Measurements from ENCODE around the gene PKP4.

Gene PKP4

DNA sequence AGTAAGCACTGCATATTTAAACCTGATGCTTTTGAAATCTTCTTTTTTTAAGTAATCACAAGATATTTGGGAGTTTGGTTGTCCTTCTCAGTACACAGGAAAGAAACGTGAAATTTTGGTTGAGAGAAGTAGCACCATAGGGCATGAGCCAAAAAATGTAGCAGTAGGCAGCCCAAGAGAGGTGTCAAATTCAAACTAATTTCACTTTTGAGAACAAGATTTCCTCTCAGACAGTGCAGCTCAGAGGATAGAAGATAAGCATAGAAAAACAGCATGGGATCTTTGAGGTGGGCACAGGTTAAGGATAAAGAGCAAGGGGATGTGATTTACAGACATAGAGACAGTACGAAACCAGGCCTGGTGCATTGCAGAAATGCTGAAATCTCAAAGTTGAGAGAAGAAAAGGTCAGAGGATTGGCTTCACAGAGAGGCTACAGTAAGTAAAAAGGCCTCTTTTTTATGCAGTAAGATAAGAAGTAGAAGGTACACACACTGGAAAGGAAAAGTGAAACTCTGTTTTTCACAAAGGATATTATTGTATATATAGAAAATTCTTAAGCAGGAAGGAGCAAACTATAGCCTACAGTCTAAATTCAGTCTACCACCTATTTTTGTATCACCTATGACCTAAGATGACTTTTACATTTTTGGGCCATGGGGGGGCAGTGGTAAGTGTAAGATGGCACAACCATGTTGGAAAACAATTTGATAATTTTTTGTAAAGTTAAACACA is 89.8 kb downstream of the PKP4 start:
- no peak for DNase-seq

DNA sequence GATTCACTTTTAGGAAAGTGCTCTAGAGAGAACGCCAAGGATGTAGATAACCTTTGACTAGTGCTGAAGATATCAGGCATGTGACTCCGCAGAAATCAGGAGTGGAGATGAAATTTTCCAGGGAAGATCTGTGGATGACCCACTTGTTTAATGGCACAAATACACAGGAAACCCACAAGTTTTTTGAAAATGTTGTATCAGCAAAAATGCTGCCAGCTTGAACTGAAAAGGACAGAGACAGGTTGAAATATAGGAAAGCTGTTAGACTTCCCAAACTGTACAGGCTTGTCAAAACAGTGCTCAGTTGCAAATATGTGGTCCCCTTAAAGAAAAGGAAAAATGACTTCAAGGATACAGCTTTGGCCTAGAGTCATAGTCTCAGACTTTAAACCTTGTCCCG is 96.5 kb downstream of the PKP4 start:
- no peak for DNase-seq

DNA sequence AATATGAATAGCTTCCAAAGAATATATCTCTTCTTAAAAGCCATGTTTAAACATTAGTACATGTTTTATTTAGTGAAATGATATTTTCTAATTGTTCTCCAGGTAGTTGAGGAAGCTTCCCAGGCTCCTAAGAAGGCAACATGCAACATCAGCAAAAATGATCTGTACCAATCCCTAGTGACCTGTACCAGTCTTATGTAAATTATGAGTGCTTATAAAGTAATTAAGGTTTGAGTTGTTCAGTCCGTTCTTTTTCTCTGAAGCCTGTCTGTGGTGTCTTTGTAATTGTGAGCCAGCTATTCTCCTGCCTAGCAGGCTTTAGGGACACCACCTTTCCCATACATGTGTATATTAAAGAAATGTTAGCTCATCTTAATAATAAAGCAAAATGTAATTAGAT is 98.2 kb downstream of the PKP4 start:
- DNase-seq, result no peak

DNA sequence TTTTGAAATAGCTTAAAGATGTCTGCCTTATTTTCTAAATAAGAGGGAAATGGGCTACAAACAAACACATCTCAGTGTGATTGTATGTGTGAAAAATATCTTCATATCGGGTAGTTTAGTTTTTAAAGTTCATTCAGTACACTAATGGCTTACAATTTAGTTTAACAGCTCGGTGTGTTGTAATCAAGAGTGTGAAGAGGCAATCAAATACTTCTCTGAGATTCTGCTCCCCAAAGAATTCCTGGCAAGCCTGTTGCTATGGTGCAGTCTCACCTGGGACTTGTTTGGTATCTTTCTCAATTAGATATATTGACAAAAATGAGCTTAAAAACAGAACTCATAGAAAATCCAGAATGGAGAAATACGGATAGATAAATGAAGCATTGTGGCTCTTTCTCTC is 99.4 kb downstream of the PKP4 start:
- no peak for DNase-seq

DNA sequence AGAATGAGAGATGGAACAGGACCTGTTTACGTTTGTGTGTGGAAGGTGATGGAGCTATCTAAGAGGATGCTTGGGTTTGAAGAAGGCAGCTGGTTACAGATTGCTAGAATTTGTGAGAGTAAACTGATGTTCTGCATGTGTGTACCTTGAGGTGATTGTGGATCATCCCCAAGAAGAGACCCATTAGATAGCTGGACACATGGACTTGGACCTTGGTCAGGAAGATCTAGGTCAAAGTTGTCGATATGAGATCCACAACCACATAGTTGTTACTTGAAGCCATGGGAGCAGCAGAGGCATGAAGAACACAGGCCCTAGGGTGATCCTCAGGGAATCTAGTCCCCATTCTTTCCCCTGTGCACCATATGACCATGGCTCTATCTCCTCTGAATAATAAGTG is 101.0 kb downstream of the PKP4 start:
- no peak for DNase-seq

DNA sequence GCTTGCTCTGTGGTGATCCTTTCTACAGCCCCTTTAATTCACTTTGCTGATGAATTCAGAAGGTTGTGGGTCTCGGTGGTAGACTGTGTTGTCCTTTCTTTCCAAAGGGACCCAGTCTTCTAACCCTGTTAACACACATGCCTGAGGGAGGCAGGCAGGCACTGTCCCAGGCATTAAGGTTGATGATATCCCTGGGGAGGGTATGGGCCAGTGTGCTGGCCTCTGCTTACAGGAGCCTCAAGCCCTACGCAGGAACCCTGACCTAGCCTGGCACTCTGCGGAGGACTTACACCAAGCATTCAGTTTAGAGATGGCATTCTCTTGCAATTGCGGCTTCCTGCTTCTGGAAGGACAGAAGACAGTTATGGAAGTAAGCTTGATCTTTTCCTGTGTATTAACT is 102.5 kb downstream of the PKP4 start:
- no peak for DNase-seq

DNA sequence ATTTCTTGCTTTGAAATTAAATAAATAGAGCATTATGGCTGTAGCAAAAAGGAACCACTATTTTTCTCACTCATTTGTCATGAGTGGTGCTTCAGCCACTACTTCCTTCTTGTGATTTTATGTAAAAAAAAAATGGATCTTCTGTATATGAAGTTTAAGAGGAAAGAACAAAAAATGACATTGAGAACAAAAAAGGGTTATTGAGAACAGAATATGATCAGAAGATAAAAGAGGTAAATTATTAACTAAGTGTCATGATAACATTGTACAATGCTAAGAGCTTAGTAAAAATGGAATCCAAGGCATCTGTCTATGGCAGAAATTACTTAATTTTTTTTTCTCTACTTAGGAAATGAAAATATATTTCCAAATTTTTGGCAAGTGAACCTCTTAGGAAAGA is 103.5 kb downstream of the PKP4 start:
- no peak for DNase-seq

DNA sequence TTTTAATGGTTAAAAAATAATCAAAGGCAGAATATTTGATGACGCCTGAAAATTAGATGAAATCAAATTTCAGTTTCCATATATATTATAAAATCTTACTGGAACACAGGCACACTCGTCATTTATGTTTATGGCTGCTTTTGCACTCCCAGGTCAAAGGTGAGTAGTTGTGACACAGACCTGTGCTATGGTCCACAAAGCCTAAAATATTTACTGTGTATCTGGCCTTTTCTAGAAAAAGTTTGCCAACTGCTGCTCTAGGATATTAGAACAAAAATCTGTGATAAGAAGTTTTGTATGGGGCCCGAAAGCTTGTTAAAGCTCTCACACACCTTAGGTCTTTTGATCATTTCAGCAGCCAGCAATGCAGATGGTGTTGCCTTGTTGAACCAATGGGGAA is 104.3 kb downstream of the PKP4 start:
- DNase-seq, result no peak

DNA sequence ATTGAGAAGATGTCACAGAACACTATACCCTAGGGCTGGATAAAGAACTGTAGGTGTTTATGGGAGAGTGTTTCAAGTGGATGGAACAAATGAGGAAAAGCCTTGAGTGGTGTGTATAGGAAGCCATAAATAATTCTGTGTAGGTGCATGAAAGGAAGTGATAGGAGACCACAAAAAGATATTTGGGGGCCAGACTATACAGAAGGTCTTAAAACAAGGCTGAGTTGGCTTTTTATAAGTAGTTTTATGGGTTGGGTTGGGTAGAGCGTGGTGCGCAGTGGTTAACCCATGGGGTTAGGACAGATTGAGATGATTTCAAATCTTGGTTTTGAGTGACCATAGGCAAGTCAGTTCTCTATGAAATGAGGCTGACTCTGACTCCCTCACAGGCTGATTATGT is 110.5 kb downstream of the PKP4 start:
- no peak for DNase-seq

DNA sequence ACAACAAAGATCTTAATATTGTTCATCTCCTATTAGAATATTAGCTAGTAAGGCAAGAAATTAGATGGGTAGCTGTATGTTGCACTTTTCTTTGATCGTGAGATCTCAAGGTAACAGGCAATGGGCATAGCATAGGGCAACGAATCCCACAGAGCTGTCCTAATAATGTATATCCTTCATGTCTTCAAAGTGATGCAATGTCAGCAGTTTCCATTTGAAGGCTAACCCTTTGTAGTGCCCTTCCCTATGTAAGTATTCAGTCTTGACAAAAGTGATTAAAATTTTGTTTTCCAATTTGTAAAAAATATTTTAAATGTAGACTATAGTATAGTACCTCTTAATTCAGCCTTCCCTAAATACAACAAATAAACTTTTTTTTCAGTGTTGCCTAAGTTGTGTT is 112.5 kb downstream of the PKP4 start:
- no peak for DNase-seq

DNA sequence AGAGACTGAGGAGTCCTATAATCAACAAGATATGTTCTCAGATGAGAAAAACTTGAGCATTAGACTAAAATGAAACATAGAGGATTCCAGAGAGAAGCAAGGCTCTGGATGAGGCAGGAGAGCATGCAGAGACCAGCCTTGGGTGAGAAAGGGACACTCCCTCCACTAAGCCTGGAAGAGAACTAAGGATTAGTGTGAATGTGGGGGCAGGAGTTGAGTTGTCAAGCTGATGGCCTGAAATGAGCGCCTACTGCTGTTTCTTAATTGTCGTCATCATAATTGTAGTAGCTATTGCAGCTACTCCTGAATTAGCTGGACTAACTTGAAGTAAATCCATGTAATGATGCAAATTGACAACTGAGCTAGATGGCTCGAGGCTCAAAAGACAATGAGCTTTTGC is 114.1 kb downstream of the PKP4 start:
- no peak for DNase-seq

DNA sequence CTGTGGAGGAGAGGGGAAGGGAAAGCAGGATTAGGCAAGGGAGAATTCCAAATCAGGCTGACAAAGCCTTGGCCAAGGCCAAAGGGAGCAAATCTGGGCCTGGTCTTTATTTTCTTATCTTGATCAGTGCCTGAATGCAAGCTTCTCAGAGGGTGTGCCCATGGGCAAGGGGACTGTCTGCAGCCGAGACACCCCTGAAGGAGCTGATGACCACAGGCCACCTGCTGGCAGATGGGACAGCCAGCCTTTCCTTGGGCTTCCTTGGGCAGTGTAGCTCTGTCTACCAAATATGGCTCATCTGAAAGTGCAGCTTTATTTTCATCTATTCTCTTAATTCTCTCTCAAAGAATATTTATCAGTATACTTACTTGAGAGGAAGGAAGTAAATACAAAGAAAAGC is 117.0 kb downstream of the PKP4 start:
- no peak for DNase-seq

DNA sequence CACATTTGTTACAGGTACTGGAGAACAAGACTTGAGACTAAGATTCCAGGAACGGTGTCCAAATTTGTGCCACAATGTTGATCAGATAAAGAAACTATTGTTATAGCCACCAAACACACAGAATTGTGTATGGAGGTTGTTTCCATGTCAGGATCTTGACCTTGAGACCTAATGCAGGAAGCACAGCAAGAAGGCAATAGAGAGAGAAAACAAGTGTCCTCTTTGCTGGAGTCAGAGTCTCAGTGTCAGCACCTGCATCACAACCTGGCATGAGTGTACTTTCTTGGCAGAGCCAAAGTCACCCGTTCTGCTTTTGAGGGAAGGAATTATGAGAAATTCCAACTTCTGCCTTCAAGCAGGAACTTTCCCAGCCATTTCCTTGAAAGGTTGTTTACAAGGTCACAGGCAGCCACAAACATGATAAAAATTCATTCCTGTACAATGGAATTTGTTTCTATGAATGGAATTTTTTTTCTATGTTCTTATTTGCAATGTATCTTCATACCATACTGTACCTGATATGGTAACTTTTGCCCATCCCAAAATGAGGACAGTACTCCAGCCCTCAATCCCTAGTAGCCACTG is 118.4 kb downstream of the PKP4 start:
- DNase-seq, result peak; percentile 24

DNA sequence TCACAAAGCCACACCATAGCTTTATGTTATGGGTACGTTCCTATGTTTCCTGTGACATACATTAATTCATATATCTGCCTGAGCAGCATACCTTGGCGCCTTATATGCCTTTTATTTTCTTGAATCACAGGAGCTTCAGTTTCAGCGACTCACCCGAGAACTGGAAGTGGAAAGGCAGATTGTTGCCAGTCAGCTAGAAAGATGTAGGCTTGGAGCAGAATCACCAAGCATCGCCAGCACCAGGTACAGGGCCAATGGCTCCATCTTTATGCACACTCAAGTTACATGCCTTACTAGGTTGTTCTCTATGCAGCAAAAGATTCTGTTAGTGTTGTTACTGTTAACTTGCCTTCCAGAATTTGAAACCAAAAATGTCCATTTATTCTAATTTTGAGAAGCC is 120.4 kb downstream of the PKP4 start:
- no peak for DNase-seq

DNA sequence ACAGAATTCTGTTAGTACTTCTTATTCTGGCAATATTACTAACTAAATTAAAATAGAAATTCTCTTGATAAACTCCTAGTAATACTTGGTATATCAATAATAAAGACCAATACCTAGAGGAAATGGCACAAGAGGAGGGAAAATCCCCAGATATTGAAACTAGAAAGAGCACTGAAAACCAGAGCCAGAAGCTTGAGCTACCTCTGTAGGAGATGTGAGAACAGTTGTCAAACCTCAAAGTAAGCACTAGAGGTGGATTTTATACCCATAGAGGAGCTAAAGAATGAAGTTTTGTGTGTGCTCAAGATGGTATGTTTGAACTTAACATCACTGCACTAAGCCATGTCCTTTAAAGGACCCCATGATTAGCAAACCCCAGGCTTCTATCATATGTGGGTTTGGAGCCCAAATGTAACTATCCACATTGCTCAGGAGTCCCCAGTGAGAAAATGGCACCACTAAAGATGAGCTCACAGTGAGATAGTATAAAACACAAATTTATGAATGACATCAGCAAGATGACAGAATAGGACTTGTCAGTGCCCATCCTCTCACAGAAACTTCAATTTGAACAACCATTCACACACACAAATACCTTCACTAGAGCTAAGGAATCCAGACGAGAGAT is 122.1 kb downstream of the PKP4 start:
- DNase-seq, result no peak

DNA sequence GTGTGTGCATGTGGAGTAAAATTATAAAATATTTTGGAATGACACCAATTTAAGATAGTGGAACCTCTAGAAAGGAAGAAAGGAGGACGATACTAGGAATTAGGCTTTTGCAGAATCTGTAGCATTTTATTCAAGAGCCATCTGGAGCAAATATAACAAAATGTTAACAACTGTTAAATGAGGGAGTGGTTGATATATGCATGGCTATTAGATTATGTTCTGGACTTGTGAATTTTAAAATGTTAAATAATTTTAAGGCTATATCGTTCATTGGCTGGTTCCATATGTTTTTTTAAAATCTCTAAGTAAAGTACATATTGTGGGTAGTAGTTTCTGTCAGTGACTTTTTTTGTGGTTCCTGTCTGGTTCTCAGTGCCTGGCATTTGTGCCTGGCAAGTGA is 123.2 kb downstream of the PKP4 start:
- no peak for DNase-seq

DNA sequence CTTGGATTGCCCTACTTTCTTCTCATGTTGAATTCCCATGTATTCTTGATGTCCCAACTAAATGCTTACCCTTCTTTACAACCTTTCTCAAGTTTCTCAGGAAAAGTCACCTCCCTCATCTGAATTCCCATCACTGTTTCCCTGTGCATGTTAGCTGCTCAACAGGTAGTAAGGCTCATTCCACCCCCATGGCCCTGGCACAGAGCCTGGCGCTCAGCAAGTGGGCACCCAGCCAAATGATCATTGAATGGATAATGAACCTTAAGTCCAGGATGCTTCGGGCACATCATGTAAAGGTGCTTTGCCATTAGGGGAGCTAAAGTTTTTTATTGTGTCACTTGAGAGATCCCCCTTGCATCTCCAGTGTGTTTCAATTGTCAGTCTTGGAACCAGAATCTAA is 124.0 kb downstream of the PKP4 start:
- DNase-seq, result no peak

DNA sequence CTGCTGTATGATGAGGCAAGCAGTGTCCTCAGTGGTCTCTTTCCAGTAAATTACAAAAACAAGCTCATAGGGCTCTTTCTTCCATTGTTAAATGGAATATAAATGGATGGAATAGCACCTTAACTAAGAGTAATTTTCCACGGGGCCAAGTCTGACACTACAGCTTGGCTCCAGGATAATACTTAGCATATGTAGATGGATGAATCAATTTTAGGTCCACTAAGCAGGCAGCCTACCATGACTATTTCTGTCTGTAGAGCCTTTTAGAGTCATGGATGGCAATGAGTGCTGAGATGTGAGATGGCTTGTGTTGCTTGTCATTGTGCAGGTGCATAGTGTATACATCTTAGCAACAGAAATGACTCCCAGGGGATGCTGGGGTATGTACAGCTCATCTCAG is 125.9 kb downstream of the PKP4 start:
- no peak for DNase-seq

DNA sequence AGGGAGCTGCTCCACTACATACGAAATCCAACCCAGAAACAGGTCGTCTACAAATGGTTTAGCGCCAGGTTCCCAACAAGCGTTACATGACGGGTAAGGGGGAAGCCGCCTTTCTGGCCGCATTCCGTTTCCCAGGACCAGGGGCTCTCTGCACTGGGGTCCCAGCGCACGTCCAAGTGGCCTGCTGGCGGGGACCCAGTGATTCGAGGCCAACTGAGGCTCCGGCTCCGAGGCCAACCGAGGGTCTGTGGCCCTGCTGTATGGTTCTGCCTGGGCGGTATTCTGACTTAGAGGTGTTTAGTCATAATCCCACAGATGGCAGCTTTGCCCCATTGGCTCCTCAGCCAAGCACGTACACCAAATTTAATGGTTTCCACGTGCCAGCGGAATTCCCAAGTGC is 127.2 kb downstream of the PKP4 start:
- DNase-seq, result no peak

DNA sequence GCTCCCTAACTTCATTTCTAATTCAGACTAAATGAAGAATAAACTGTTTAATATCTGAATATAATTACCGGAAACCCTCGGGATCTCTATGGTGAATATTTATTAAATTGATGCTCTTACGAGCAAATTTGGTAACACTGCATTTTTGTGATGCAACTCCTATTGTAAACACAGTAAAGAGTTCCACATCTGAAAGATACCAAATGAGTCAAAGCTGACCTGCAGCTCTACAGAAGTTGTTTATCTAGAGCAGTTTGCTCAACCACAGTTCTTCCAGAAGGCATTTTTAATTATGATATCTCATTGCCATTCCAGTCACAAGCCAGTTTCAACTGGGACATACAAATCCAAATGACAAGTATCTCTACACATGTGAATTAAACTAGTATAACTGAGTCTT is 129.7 kb downstream of the PKP4 start:
- peak; percentile 64 for DNase-seq

DNA sequence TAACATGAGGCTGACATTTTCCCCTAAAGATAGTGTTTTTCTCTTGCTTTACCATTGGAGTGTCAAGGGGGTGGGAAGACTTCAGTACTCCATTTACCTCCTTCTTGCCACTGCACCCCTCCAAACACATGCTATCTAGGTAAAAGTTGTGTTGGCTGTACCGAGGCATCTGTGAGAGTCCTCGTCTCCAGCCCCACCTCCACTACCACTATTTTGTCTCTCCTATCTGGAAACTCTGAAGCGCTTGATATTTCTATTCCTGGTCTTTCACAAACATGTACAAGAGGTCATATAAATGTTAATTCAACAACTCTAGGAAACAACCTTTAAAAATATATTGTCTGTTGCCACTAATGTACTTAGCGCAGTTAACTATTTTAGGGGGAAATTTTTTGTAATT is 132.6 kb downstream of the PKP4 start:
- no peak for DNase-seq

DNA sequence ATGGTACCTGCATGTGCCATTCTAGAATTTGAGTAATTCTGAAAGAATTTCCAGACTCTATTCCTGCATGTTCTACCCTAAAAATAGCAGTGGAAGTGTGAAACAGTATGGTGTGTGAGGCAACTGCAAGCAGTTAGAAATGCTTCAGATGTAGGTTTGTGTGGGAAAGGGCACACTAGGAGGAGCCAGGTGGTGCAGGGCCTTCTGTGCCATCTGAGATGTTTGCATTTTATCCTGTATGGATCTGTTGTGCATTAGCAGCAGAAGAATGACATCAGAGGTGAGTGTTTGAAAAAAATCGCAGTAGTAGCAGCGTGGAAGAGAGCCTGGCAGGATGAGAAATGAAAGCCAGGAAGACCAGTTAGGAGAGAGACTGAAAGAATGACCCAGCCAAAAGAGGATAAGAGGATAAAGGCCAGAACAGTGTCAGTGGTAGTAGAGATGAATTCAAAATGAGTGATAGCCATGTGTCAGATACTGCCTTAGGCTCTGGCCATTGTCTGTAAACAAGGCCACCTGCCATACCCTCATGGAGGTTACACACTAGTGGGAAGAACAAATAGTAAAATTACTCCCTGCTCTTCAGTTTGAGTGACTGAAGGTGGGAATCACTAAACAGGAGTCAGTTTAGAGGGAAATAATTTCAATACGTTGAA is 142.2 kb downstream of the PKP4 start:
- DNase-seq, result peak; percentile 5

DNA sequence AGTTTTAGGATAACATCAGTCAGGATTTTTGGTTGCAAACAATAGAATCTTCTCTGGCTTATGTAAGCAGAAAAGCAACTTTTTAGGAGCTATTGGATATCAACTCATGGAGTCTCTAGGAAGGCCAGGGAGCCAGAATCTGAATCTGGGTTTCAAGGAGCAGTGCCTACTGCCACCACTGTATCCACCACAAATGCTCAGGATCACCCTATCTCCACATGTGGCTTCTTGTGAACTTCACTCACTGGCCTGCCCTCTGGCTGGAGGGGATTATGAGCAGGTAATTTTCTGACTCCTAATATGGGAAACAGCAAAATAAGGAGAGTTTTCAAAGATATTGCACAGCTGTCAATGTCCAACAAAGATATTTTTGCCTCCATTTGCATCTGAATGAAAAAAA is 142.9 kb downstream of the PKP4 start:
- DNase-seq, result no peak

DNA sequence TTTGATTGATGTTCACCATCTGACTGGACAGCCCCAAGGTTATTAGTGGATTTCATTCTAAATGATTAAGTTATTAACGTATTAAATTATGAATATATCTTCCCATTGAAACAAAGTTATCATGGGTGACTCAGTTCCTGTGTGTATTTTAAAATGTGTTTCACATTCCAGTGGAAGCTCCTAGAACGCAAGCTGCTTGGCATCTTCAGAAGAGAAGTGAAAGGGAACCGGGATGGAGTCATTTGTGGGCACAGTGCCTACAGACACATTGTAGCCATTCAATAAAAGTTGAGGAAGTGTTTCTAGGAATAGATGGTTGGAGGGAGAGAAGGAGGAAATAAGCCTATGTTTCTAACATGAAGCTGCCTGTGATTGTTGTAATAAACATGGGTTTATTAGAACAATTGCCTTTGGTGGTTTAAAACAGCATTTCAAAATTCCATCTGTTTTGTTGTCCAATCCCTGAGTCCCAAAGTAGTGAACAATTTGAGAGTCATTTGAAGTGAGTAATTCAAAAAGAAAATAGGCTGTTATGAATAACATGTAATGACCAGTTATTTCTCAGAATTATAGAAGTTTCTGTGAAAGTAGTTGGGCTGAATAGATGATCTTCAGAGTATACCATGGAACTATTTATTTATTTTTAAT is 143.5 kb downstream of the PKP4 start:
- peak; percentile 92 for DNase-seq
